HCT116 (cell line): ENCODE measurements around the gene IL15RA. TPM values are rescaled to one million over a fixed set of nuclear protein-coding genes. Genes with fewer than 3 reads are reported as not detected.

Source experiments
- ATAC-seq: fragments of 200-7000 bp; cut with Tn5 transposase; 2 replicates; pipeline ENCODE4 v1.9.1; 2020; ENCODE audit warnings: mild to moderate bottlenecking, moderate library complexity
- BruUV-seq: library from RNA; stranded (reverse); fragments of 400-500 nt; replicated peaks from 2 replicates; lab custom pipeline; 2021; lab: Mats Ljungman, UMichigan
- CTCF ChIA-PET: fragments of 300-600 bp; sonication (Branson Sonifier 250); formaldehyde crosslinking; loops from one replicate; lab custom pipeline; 2021; ENCODE audit warnings: antibody characterized with exemption; lab: Charles Lee
- POLR2A ChIA-PET: fragments of 300-600, 350-600 bp; sonication (Branson Sonifier 250); formaldehyde crosslinking; loops from one replicate; lab custom pipeline; 2021; ENCODE audit warnings: antibody characterized with exemption; lab: Charles Lee
- RAD21 ChIA-PET, 2 experiments: fragments of 300-600 bp; sonication (Branson Sonifier 250); formaldehyde crosslinking; loops; one replicate each; lab custom pipeline; 2023; ENCODE audit warnings: low total read pairs in 2 of 2; ENCODE audit not compliant: uncharacterized antibody in 2 of 2, unreplicated experiment in 2 of 2, low non-redundant PET in 1 of 2; lab: Charles Lee
- DNase-seq: peaks from one replicate; pipeline ENCODE4 v3.0.0-alpha.2; 2010; ENCODE audit warnings: low read depth, low spot score
- H2AFZ ChIP-seq: fragments of 200-600 bp; shearing (Covaris generic), sonication (generic); 2 replicates; pipeline ENCODE4 v1.6.1; 2017; ENCODE audit warnings: low read depth, mixed run types, mixed read lengths, antibody characterized with exemption, low read length; ENCODE audit not compliant: poor library complexity, severe bottlenecking
- H3K27ac ChIP-seq: 2 replicates; pipeline ENCODE4 v1.5.1; 2012; ENCODE audit warnings: low read depth, low read length
- H3K27me3 ChIP-seq: fragments of 200-600 bp; sonication (generic); 2 replicates; pipeline ENCODE4 v1.6.1; 2016; ENCODE audit warnings: mixed run types, low read length, mixed read lengths; ENCODE audit not compliant: insufficient read depth
- H3K36me3 ChIP-seq, 2 experiments: fragments of 200-500 bp in 1 of 2; fragments of 200-600 bp in 1 of 2; sonication (Bioruptor generic) in 1 of 2; sonication (generic) in 1 of 2; 2 replicates each; pipeline versions ENCODE4 v1.5.1 to v1.6.1; 2014 to 2016; ENCODE audit warnings: low read length in 2 of 2, inconsistent platforms in 1 of 2, mixed read lengths in 1 of 2, mixed run types in 1 of 2; ENCODE audit not compliant: insufficient read depth in 2 of 2, control insufficient read depth in 1 of 2
- H3K4me1 ChIP-seq, 2 experiments: fragments of 200-600 bp in 1 of 2; sonication (generic) in 1 of 2; 2 replicates each; pipeline versions ENCODE4 v1.5.1 to v1.6.1; 2012 to 2017; ENCODE audit warnings: low read length in 2 of 2, inconsistent platforms in 1 of 2, mild to moderate bottlenecking in 1 of 2, mixed read lengths in 1 of 2, mixed run types in 1 of 2, moderate library complexity in 1 of 2; ENCODE audit not compliant: insufficient read depth in 2 of 2, control insufficient read depth in 1 of 2
- H3K4me2 ChIP-seq: fragments of 200-600 bp; sonication (generic); 2 replicates; pipeline ENCODE4 v1.6.1; 2017; ENCODE audit warnings: mixed run types, low read length, mixed read lengths
- H3K4me3 ChIP-seq, 2 experiments: fragments of 200-600 bp in 1 of 2; sonication (generic) in 1 of 2; replicated peaks in 1 of 2; 2 replicates each; pipeline ENCODE4 v1.5.1; 2011 to 2016; ENCODE audit warnings: low read length in 2 of 2, control low read depth in 1 of 2, low read depth in 1 of 2, mild to moderate bottlenecking in 1 of 2, mixed read lengths in 1 of 2, mixed run types in 1 of 2
- H3K79me2 ChIP-seq: fragments of 200-600 bp; sonication (generic); 2 replicates; pipeline ENCODE4 v1.6.1; 2017; ENCODE audit warnings: mild to moderate bottlenecking, mixed run types, low read length, moderate library complexity, mixed read lengths; ENCODE audit not compliant: insufficient read depth
- H3K9ac ChIP-seq: fragments of 200-600 bp; sonication (generic); 2 replicates; pipeline ENCODE4 v1.6.1; 2016; ENCODE audit warnings: low read length, mixed read lengths
- H3K9me2 ChIP-seq: fragments of 200-600 bp; sonication (generic), shearing (Covaris generic); 2 replicates; pipeline ENCODE4 v1.6.1; 2017; ENCODE audit warnings: mixed run types, mild to moderate bottlenecking, moderate library complexity; ENCODE audit not compliant: insufficient read depth
- H3K9me3 ChIP-seq, 2 experiments: fragments of 200-500 bp in 1 of 2; fragments of 200-600 bp in 1 of 2; sonication (Bioruptor generic) in 1 of 2; sonication (generic) in 1 of 2; 2 replicates each; pipeline ENCODE4 v1.6.1; 2014 to 2017; ENCODE audit warnings: low read length in 2 of 2, mixed read lengths in 2 of 2, inconsistent platforms in 1 of 2, low read depth in 1 of 2, mild to moderate bottlenecking in 1 of 2, mixed run types in 1 of 2, moderate library complexity in 1 of 2; ENCODE audit not compliant: control insufficient read depth in 1 of 2, insufficient read depth in 1 of 2
- H4K20me1 ChIP-seq: fragments of 200-600 bp; sonication (generic), shearing (Covaris generic); 2 replicates; pipeline ENCODE4 v1.6.1; 2017; ENCODE audit warnings: mixed run types, mild to moderate bottlenecking, moderate library complexity; ENCODE audit not compliant: insufficient read depth
- EZH2 ChIP-seq: fragments of 200-600 bp; sonication (generic); IDR thresholded peaks from 2 replicates; pipeline ENCODE4 v1.6.1; 2017; ENCODE audit warnings: antibody characterized with exemption, mixed run types
- POLR2A ChIP-seq: IDR thresholded peaks from 2 replicates; pipeline ENCODE4 v1.7.0; 2011; ENCODE audit warnings: borderline replicate concordance; ENCODE audit not compliant: insufficient read depth, insufficient read length; ENCODE audit errors: extremely low read depth
- RAD21 ChIP-seq: IDR thresholded peaks from 2 replicates; pipeline ENCODE4 v1.6.1; 2012; ENCODE audit warnings: low read depth, mild to moderate bottlenecking
- SRF ChIP-seq: IDR thresholded peaks from 2 replicates; pipeline ENCODE4 v1.6.1; 2012; ENCODE audit warnings: low read depth
- TCF7L2 ChIP-seq: IDR thresholded peaks from 2 replicates; pipeline ENCODE4 v1.7.0; 2011; ENCODE audit warnings: borderline replicate concordance, inconsistent platforms; ENCODE audit not compliant: insufficient read depth, insufficient read length; ENCODE audit errors: extremely low read depth
- YY1 ChIP-seq: IDR thresholded peaks from 2 replicates; pipeline ENCODE4 v1.6.1; 2011; ENCODE audit warnings: low read length, low read depth, moderate library complexity, mild to moderate bottlenecking; ENCODE audit not compliant: insufficient replicate concordance; ENCODE audit errors: extremely low read depth
- intact Hi-C: fragments of 100-400 bp; cut with micrococcal nuclease; formaldehyde crosslinking; loops from 2 replicates; pipeline ENCODE4 v1.10.0; 2022
- total RNA-seq: library from RNA; stranded (reverse); gene quantifications from one replicate; pipeline ENCODE4 v1.2.1, GENCODE V29; 2021; ENCODE audit not compliant: unreplicated experiment
- TF ChIP-seq, protein P1 (sequence below): IDR thresholded peaks from 2 replicates; pipeline ENCODE4 v1.6.1; 2012; ENCODE audit warnings: low read depth

The IL15RA gene
- total RNA-seq, 1 experiment from 2014 or later = 10.5 TPM

DNA sequence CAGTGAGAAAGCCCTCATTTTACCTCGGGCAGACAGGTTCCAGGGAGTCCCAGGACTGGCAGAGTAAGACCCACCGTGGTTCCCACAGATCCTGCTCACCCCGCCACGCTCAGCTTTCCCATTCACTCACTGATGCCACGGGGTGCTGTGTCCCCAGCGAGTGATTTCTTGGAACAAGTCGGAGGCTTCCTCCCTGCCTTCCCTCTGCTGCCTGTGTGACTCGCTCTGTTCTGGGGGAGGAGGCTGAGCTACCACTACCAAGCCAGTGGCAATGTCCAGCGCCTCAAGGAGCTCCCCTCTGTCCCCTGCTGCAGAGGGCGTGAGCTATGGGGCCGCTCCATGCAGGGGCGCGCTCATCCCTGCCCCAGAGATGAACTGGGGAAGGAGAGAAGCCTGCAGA lies 12.6 kb downstream of the IL15RA start:
- Histone ChIP-seq H2AFZ (no peak overlapping the region), H3K27ac (no peak overlapping the region), H3K9me2 (no peaks in the 10 kb centered on the region), H4K20me1 (no peaks in the 10 kb centered on the region), H3K9me3 (no peaks in the 10 kb centered on the region), H3K27me3 (no peaks in the 10 kb centered on the region), H3K79me2 (no peaks in the 10 kb centered on the region), H3K9ac (no peak overlapping the region), H3K4me1 (no peaks in the 10 kb centered on the region), H3K36me3 (no peaks in the 10 kb centered on the region), H3K4me2 (no peak overlapping the region), H3K4me3 (no peak overlapping the region)
- ChIA-PET POLR2A (no interaction called here), CTCF (no interaction called here), RAD21 (no interaction called here)
- DNase-seq (no peak), ATAC-seq (no peak)
- BruUV-seq = no TSS peak
- no peak for TF ChIP-seq SRF
- TF ChIP-seq, protein P1, sequence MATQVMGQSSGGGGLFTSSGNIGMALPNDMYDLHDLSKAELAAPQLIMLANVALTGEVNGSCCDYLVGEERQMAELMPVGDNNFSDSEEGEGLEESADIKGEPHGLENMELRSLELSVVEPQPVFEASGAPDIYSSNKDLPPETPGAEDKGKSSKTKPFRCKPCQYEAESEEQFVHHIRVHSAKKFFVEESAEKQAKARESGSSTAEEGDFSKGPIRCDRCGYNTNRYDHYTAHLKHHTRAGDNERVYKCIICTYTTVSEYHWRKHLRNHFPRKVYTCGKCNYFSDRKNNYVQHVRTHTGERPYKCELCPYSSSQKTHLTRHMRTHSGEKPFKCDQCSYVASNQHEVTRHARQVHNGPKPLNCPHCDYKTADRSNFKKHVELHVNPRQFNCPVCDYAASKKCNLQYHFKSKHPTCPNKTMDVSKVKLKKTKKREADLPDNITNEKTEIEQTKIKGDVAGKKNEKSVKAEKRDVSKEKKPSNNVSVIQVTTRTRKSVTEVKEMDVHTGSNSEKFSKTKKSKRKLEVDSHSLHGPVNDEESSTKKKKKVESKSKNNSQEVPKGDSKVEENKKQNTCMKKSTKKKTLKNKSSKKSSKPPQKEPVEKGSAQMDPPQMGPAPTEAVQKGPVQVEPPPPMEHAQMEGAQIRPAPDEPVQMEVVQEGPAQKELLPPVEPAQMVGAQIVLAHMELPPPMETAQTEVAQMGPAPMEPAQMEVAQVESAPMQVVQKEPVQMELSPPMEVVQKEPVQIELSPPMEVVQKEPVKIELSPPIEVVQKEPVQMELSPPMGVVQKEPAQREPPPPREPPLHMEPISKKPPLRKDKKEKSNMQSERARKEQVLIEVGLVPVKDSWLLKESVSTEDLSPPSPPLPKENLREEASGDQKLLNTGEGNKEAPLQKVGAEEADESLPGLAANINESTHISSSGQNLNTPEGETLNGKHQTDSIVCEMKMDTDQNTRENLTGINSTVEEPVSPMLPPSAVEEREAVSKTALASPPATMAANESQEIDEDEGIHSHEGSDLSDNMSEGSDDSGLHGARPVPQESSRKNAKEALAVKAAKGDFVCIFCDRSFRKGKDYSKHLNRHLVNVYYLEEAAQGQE = no peak
- intact Hi-C loops = no loop called here

DNA sequence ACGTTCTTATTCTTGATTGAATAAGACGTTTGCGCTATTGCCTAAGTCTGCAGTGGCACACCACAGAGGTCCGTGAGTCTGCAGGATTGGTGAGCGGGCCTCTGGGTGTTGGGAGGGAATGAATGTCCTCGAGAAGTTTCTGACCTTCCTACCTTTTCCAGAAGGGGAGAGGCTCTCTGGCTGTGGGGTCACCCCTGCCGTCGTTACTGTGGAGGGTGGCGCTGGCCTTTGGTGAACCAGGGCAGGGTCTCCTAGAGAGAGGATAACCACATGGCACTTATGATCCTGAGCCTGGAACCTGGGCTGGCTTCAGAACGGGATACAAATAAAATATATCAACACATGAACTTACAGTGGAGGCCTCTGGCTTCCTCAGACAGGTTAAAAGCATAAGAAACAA lies 13.8 kb downstream of the IL15RA start:
- ATAC-seq (no peak), DNase-seq (no peak)
- Histone ChIP-seq H3K4me3 (no peak overlapping the region), H3K27ac (no peak overlapping the region), H3K36me3 (no peaks in the 10 kb centered on the region), H3K27me3 (no peaks in the 10 kb centered on the region), H3K9ac (no peak overlapping the region), H3K9me2 (no peaks in the 10 kb centered on the region), H3K4me2 (no peak overlapping the region), H3K79me2 (no peaks in the 10 kb centered on the region), H2AFZ (no peak overlapping the region), H3K4me1 (peaks cover 4 to 5% of the 10 kb centered on the region in 2 experiments), H4K20me1 (no peaks in the 10 kb centered on the region), H3K9me3 (no peaks in the 10 kb centered on the region)
- CTCF ChIA-PET = no interaction called here
- no TSS peak for BruUV-seq
- intact Hi-C loops = no loop called here
- TF ChIP-seq YY1 (no peak), EZH2 (no peak), RAD21 (no peak), TCF7L2 (no peak), POLR2A (no peak)
- POLR2A ChIA-PET = no interaction called here
- RAD21 ChIA-PET = no interaction called here
